OCI-LY1 (cell line): ENCODE measurements around the gene JMJD8.
A peak's percentile ranks its signal among the peaks of the same experiment; 100 is the strongest.

Experiments used
- CTCF ChIP-seq: fragments of 200-600 bp; sonication (generic), shearing (Covaris generic); IDR thresholded peaks from 2 replicates; pipeline ENCODE4 v1.5.1; 2017; ENCODE audit warnings: mild to moderate bottlenecking, antibody characterized with exemption, low read length, moderate library complexity, mixed read lengths
- EZH2 ChIP-seq: fragments of 200-600 bp; sonication (generic), shearing (Covaris generic); IDR thresholded peaks from 2 replicates; pipeline ENCODE4 v1.8.0; 2017; ENCODE audit warnings: borderline replicate concordance, mixed run types, mild to moderate bottlenecking, antibody characterized with exemption, low read length, moderate library complexity, mixed read lengths

GRCh38 chr16:715477-716199, 31.5 kb upstream of the JMJD8 start:
- peak; percentile 13; the same call in 1 of the 2 replicates for TF ChIP-seq CTCF
- TF ChIP-seq EZH2 = no peak
